T-helper 2 cell (primary cell): Measurements from ENCODE around the gene ASNSD1.

Experiments used
- DNase-seq, 5 experiments: peaks; one replicate each; pipeline versions ENCODE4 v3.0.0 to v3.0.0-alpha.2; 2012 to 2022
- total RNA-seq, 2 donors: gene quantifications; one replicate each; lab custom pipeline; 2026; lab: John Stamatoyannopoulos, UW

The ASNSD1 gene
- total RNA-seq = 16.8 to 25.3 reads per million in 2 donors

- peak; percentile 96 to 100 (median 99) for DNase-seq
Observed at GRCh38 chr2:189661148-189661956, at the start of gene ASNSD1. Gene ASNSD1 (plus strand): TSS chr2:189661459. CDS start chr2:189666133, 4,674 bp downstream.

GRCh38 chr2:189613077-189613636, 48.1 kb upstream of the ASNSD1 start:
- DNase-seq = no peak

- DNase-seq = no peak
Observed at GRCh38 chr2:189613650-189614420, 47.4 kb upstream of the ASNSD1 start.

GRCh38 chr2:189614585-189614984, 46.7 kb upstream of the ASNSD1 start:
- no peak for DNase-seq

GRCh38 chr2:189618197-189618596, 43.1 kb upstream of the ASNSD1 start:
- no peak for DNase-seq

- DNase-seq = no peak
Observed at GRCh38 chr2:189621781-189622180, 39.5 kb upstream of the ASNSD1 start.

- peak in 1 of 5 experiments; percentile 45 for DNase-seq
Observed at GRCh38 chr2:189623049-189623448, 38.2 kb upstream of the ASNSD1 start.

- no peak for DNase-seq
Observed at GRCh38 chr2:189624648-189625355, 36.5 kb upstream of the ASNSD1 start.

GRCh38 chr2:189625636-189626035, 35.6 kb upstream of the ASNSD1 start:
- no peak for DNase-seq

- DNase-seq = no peak
Observed at GRCh38 chr2:189627789-189628188, 33.5 kb upstream of the ASNSD1 start.

- no peak for DNase-seq
Observed at GRCh38 chr2:189628817-189629530, 32.3 kb upstream of the ASNSD1 start.

- no peak for DNase-seq
Observed at GRCh38 chr2:189629531-189630453, 31.5 kb upstream of the ASNSD1 start.

GRCh38 chr2:189631849-189632248, 29.4 kb upstream of the ASNSD1 start:
- no peak for DNase-seq

- DNase-seq = peak in 1 of 5 experiments; percentile 54
Observed at GRCh38 chr2:189633392-189633811, 27.9 kb upstream of the ASNSD1 start.

GRCh38 chr2:189635353-189635752, 25.9 kb upstream of the ASNSD1 start:
- DNase-seq = no peak

GRCh38 chr2:189638301-189639006, 22.8 kb upstream of the ASNSD1 start:
- DNase-seq = no peak

GRCh38 chr2:189639007-189639609, 22.2 kb upstream of the ASNSD1 start:
- no peak for DNase-seq

GRCh38 chr2:189641002-189641401, 20.3 kb upstream of the ASNSD1 start:
- DNase-seq = no peak

GRCh38 chr2:189641590-189641989, 19.7 kb upstream of the ASNSD1 start:
- no peak for DNase-seq

GRCh38 chr2:189646521-189646920, 14.7 kb upstream of the ASNSD1 start:
- no peak for DNase-seq
